GM12873 (cell line): ENCODE data around the gene SSBP3.

Experiments
- CTCF ChIP-seq: IDR thresholded peaks from 2 replicates; pipeline ENCODE4 v1.5.1; 2012; ENCODE audit warnings: low read depth, mild to moderate bottlenecking, moderate library complexity, low read length, control low read depth; ENCODE audit not compliant: insufficient read depth; ENCODE audit errors: missing control alignments

SSBP3 gene

GRCh38 chr1:54406339-54407153 lies at the start of gene SSBP3:
TSS of gene SSBP3 (minus strand) at chr1:54406394.
- TF ChIP-seq CTCF: peak; percentile 15

GRCh38 chr1:54453509-54453908 lies 47.3 kb upstream of the SSBP3 start:
- no peak for TF ChIP-seq CTCF

GRCh38 chr1:54453022-54453421 lies 46.8 kb upstream of the SSBP3 start:
- no peak for TF ChIP-seq CTCF

- no peak for TF ChIP-seq CTCF
Measured at GRCh38 chr1:54442185-54442584, 36.0 kb upstream of the SSBP3 start.

- no peak for TF ChIP-seq CTCF
Measured at GRCh38 chr1:54439550-54440223, 33.5 kb upstream of the SSBP3 start.

- TF ChIP-seq CTCF: no peak
Measured at GRCh38 chr1:54437783-54438182, 31.6 kb upstream of the SSBP3 start.

GRCh38 chr1:54436826-54437225 lies 30.6 kb upstream of the SSBP3 start:
- no peak for TF ChIP-seq CTCF
